T-helper 22 cell (primary cell): ENCODE measurements around the gene BHLHE41.
A peak's percentile ranks its signal among the peaks of the same experiment; 100 is the strongest.

Experiments
- DNase-seq: peaks from one replicate; pipeline ENCODE4 v3.0.0-alpha.2; 2020; ENCODE audit warnings: low read depth

BHLHE41 gene

GRCh38 chr12:26113853-26114719 is 10.8 kb downstream of the BHLHE41 start:
- DNase-seq = peak; percentile 31

GRCh38 chr12:26113181-26113654 is 11.6 kb downstream of the BHLHE41 start:
- DNase-seq = no peak

GRCh38 chr12:26112703-26113147 is 12.1 kb downstream of the BHLHE41 start:
- no peak for DNase-seq

GRCh38 chr12:26112232-26112631 is 12.6 kb downstream of the BHLHE41 start:
- DNase-seq = no peak

- no peak for DNase-seq
Observed at GRCh38 chr12:26109343-26109881, 15.4 kb downstream of the BHLHE41 start.

- no peak for DNase-seq
Observed at GRCh38 chr12:26108915-26109314, 15.9 kb downstream of the BHLHE41 start.

- DNase-seq = no peak
Observed at GRCh38 chr12:26106347-26106746, 18.5 kb downstream of the BHLHE41 start.

- DNase-seq = no peak
Observed at GRCh38 chr12:26102953-26103352, 21.9 kb downstream of the BHLHE41 start.

GRCh38 chr12:26101763-26102162 is 23.1 kb downstream of the BHLHE41 start:
- no peak for DNase-seq

- no peak for DNase-seq
Observed at GRCh38 chr12:26101350-26101734, 23.5 kb downstream of the BHLHE41 start.

GRCh38 chr12:26100666-26101349 is 24.0 kb downstream of the BHLHE41 start:
- no peak for DNase-seq

- DNase-seq = peak; percentile 15
Observed at GRCh38 chr12:26097046-26097878, 27.6 kb downstream of the BHLHE41 start.

GRCh38 chr12:26096036-26096435 is 28.8 kb downstream of the BHLHE41 start:
- DNase-seq = no peak

GRCh38 chr12:26095186-26095585 is 29.7 kb downstream of the BHLHE41 start:
- DNase-seq = no peak

GRCh38 chr12:26092346-26093105 is 32.3 kb downstream of the BHLHE41 start:
- DNase-seq = no peak

GRCh38 chr12:26091822-26092221 is 33.0 kb downstream of the BHLHE41 start:
- no peak for DNase-seq

GRCh38 chr12:26090836-26091510 is 33.9 kb downstream of the BHLHE41 start:
- no peak for DNase-seq

GRCh38 chr12:26088998-26089397 is 35.8 kb downstream of the BHLHE41 start:
- no peak for DNase-seq

GRCh38 chr12:26086936-26087335 is 37.9 kb downstream of the BHLHE41 start:
- no peak for DNase-seq

GRCh38 chr12:26080911-26081310 is 43.9 kb downstream of the BHLHE41 start:
- no peak for DNase-seq
